ENCODE results near the gene SPPL2C. TPM values are rescaled to one million over a fixed set of nuclear protein-coding genes. Genes with fewer than 3 reads are reported as not detected.

SPPL2C gene
- total and polyA plus RNA-seq, 2 donors: not detected

GRCh38 chr17:45837187-45837586 is 7.5 kb upstream of the SPPL2C start:
- Histone ChIP-seq H3K27me3 (ENCODE audit: control insufficient read depth in 2 of 2, insufficient read depth in 1 of 2, low read length in 1 of 2) (peaks cover 0 to 15% of the 10 kb centered on the region in 2 donors), H3K9me3 (ENCODE audit: control insufficient read depth in 2 of 2, insufficient read depth in 1 of 2, low read length in 1 of 2) (no peaks in the 10 kb centered on the region)
- no peak for DNase-seq (ENCODE audit: low read depth in 6 of 9, low spot score in 9 of 9)

DNA sequence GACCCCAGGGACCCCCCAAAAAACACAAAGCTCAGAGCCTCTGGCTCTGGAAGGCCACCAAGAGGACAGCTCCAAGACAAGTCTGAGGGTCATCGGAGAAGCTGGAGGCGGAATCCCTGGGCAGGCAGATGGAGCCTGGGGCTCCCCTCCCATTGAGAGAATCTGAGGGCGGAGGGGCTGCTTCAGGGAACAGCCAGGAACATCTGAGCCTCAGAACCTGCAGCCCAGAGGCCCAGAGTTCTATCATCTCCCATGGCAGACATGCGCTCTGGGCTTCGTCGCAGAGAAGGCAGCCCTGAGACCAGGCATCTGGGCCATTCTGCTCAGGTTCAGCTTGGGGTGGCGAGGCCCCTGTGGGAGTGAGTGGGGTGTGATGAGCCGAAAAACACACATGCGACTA is 7.1 kb upstream of the SPPL2C start:
- no peak for DNase-seq (ENCODE audit: low read depth in 6 of 9, low spot score in 9 of 9)
- Histone ChIP-seq H3K27me3 (ENCODE audit: control insufficient read depth in 2 of 2, insufficient read depth in 1 of 2, low read length in 1 of 2) (peaks cover 0 to 15% of the 10 kb centered on the region in 2 donors), H3K4me3 (ENCODE audit: low read length in 2 of 2) (no peak overlapping the region), H3K4me1 (ENCODE audit: control insufficient read depth in 2 of 2, insufficient read depth in 2 of 2, low read length in 2 of 2) (no peaks in the 10 kb centered on the region), H3K36me3 (ENCODE audit: control insufficient read depth in 2 of 2, insufficient read depth in 2 of 2, low read length in 1 of 2) (no peaks in the 10 kb centered on the region), H3K9me3 (ENCODE audit: control insufficient read depth in 2 of 2, insufficient read depth in 1 of 2, low read length in 1 of 2) (no peaks in the 10 kb centered on the region), H3K27ac (ENCODE audit: low read depth in 1 of 2, low read length in 1 of 2) (no peak overlapping the region)
- 98% methylated on average over 9 of the region's 9 CpGs for WGBS

More at GRCh38 chr17:45837187-45837586, 7.5 kb upstream of the SPPL2C start:
- Histone ChIP-seq H3K4me1 (ENCODE audit: control insufficient read depth in 2 of 2, insufficient read depth in 2 of 2, low read length in 2 of 2) (no peaks in the 10 kb centered on the region), H3K4me3 (ENCODE audit: low read length in 2 of 2) (no peak overlapping the region), H3K27ac (ENCODE audit: low read depth in 1 of 2, low read length in 1 of 2) (no peak overlapping the region), H3K36me3 (ENCODE audit: control insufficient read depth in 2 of 2, insufficient read depth in 2 of 2, low read length in 1 of 2) (no peaks in the 10 kb centered on the region)
- WGBS: 75% methylated on average over 10 of the region's 10 CpGs

DNA sequence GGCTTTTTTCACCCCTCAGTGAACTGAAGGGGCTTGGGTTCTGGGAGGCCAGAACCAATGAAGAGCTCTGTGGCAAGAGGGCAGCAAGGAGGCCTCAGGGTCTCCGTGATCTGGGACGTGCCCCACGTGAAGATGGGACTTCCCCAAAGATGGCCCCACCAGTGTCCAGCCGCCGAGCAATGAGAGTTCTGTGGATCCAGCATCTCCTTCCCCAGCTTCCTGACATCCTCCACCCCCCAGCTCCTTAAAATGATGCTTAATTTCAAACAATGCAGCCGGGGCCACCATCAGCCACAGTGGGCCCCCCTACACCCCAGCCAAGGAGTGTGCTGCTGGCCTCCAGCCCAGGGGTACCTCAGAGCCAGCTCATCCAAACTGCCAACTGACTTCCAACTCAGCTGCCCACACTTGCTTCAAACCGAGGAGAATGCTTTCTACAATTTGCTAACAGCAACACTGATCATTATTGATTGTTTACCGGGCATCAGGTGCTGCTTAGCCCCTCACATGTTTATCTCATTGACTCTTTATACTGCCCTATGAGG is 5.9 kb upstream of the SPPL2C start:
- Histone ChIP-seq H3K4me1 (ENCODE audit: control insufficient read depth in 2 of 2, insufficient read depth in 2 of 2, low read length in 2 of 2) (no peaks in the 10 kb centered on the region), H3K27me3 (ENCODE audit: control insufficient read depth in 2 of 2, insufficient read depth in 1 of 2, low read length in 1 of 2) (peaks cover 0 to 15% of the 10 kb centered on the region in 2 donors), H3K9me3 (ENCODE audit: control insufficient read depth in 2 of 2, insufficient read depth in 1 of 2, low read length in 1 of 2) (no peaks in the 10 kb centered on the region), H3K4me3 (ENCODE audit: low read length in 2 of 2) (no peak overlapping the region), H3K27ac (ENCODE audit: low read depth in 1 of 2, low read length in 1 of 2) (no peak overlapping the region), H3K36me3 (ENCODE audit: control insufficient read depth in 2 of 2, insufficient read depth in 2 of 2, low read length in 1 of 2) (no peaks in the 10 kb centered on the region)
- DNase-seq (ENCODE audit: low read depth in 6 of 9, low spot score in 9 of 9): no peak
- 92% methylated on average over 8 of the region's 8 CpGs for WGBS

DNA sequence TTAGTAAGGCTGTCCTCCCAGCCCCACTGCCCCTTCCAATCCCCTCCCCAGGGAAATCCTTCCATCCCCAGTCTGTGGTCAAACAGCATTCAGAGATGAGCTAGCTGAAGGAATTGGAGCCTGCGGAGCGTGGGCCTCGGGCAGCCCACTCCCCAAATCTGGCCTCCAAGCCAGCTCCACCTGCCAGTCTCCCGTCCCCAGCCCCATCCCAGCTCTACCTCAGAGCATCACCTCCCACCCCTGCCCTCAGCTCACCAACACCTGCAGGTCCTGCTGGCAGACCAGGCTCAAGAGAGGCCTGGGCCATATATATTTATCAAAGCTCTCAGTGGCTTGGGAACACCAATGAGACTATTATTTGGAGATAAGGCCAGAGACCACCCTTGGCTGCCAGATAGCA is 5.2 kb upstream of the SPPL2C start:
- no peak for DNase-seq (ENCODE audit: low read depth in 6 of 9, low spot score in 9 of 9)
- Histone ChIP-seq H3K27me3 (ENCODE audit: control insufficient read depth in 2 of 2, insufficient read depth in 1 of 2, low read length in 1 of 2) (peaks cover 0 to 15% of the 10 kb centered on the region in 2 donors), H3K4me3 (ENCODE audit: low read length in 2 of 2) (no peak overlapping the region), H3K9me3 (ENCODE audit: control insufficient read depth in 2 of 2, insufficient read depth in 1 of 2, low read length in 1 of 2) (no peaks in the 10 kb centered on the region), H3K36me3 (ENCODE audit: control insufficient read depth in 2 of 2, insufficient read depth in 2 of 2, low read length in 1 of 2) (no peaks in the 10 kb centered on the region), H3K27ac (ENCODE audit: low read depth in 1 of 2, low read length in 1 of 2) (no peak overlapping the region), H3K4me1 (ENCODE audit: control insufficient read depth in 2 of 2, insufficient read depth in 2 of 2, low read length in 2 of 2) (no peaks in the 10 kb centered on the region)
- 98% methylated on average over 4 of the region's 4 CpGs for WGBS

DNA sequence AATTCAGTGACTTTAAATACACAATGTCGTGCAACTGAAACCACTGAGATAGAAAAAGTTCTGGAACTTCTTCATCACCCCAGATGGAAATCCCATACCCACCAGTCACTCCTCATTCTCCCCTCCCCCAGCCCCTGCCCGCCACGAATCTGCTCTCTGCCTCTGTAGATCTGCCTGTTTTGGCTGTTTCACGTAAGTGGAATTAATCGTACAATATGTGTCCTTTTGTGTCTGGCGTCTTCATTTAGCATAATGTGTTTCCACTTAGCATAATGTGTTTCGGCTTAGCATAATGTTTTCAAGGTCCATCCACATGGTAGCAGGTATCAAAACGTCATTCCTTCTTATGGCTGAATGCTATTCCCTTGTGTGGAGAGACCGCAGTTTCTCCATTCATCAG is 3.5 kb upstream of the SPPL2C start:
- no peaks in the 10 kb centered on the region for H3K4me1 ChIP-seq (ENCODE audit: control insufficient read depth in 2 of 2, insufficient read depth in 2 of 2, low read length in 2 of 2)
- no peaks in the 10 kb centered on the region for H3K9me3 ChIP-seq (ENCODE audit: control insufficient read depth in 2 of 2, insufficient read depth in 1 of 2, low read length in 1 of 2)
- DNase-seq (ENCODE audit: low read depth in 6 of 9, low spot score in 9 of 9): no peak
- WGBS: 90% methylated on average over 9 of the region's 9 CpGs
- H3K4me3 ChIP-seq (ENCODE audit: low read length in 2 of 2): no peak overlapping the region
- peaks cover 0 to 9% of the 10 kb centered on the region in 2 donors for H3K27me3 ChIP-seq (ENCODE audit: control insufficient read depth in 2 of 2, insufficient read depth in 1 of 2, low read length in 1 of 2)
- no peaks in the 10 kb centered on the region for H3K36me3 ChIP-seq (ENCODE audit: control insufficient read depth in 2 of 2, insufficient read depth in 2 of 2, low read length in 1 of 2)
- no peak overlapping the region for H3K27ac ChIP-seq (ENCODE audit: low read depth in 1 of 2, low read length in 1 of 2)

DNA sequence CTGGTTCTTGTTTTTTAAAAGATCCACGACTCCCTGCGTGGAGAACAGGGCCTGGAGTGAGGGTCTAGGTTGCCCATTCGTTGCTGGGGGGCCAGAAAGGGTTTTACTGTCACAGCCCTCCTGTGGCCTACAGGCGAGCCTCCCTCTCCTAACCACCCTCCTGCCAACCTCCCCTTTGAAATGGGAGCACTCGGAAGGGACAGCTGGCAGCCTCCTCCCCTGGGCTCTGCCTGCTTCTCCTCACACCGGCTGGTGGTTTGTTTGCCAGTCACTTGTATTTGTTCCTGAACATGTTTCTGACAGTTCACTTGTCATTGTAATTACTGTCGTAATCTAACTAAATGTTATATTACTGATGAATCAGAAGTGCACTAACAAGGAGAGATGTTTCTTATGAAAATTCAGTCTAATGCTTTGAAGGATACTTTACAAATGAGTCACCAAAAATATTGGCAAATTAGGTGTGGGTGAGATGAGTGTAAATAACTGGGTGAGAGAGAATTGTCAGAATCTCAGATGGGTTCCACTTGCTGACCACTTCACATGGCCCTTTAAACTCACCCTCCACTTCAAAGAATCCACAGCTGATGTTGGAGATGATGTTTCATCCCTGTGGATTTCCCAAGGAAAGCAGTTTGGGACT is 2.7 kb upstream of the SPPL2C start:
- Histone ChIP-seq H3K27ac (ENCODE audit: low read depth in 1 of 2, low read length in 1 of 2) (no peak overlapping the region), H3K27me3 (ENCODE audit: control insufficient read depth in 2 of 2, insufficient read depth in 1 of 2, low read length in 1 of 2) (peaks cover 0 to 8% of the 10 kb centered on the region in 2 donors), H3K4me1 (ENCODE audit: control insufficient read depth in 2 of 2, insufficient read depth in 2 of 2, low read length in 2 of 2) (no peaks in the 10 kb centered on the region), H3K4me3 (ENCODE audit: low read length in 2 of 2) (no peak overlapping the region), H3K9me3 (ENCODE audit: control insufficient read depth in 2 of 2, insufficient read depth in 1 of 2, low read length in 1 of 2) (no peaks in the 10 kb centered on the region), H3K36me3 (ENCODE audit: control insufficient read depth in 2 of 2, insufficient read depth in 2 of 2, low read length in 1 of 2) (no peaks in the 10 kb centered on the region)
- DNase-seq (ENCODE audit: low read depth in 6 of 9, low spot score in 9 of 9): no peak
- 79% methylated on average over 7 of the region's 7 CpGs for WGBS

GRCh38 chr17:45843722-45844121 is 959 bp upstream of the SPPL2C start:
- H3K9me3 ChIP-seq (ENCODE audit: control insufficient read depth in 2 of 2, insufficient read depth in 1 of 2, low read length in 1 of 2): no peaks in the 10 kb centered on the region
- peaks cover 0 to 5% of the 10 kb centered on the region in 2 donors for H3K27me3 ChIP-seq (ENCODE audit: control insufficient read depth in 2 of 2, insufficient read depth in 1 of 2, low read length in 1 of 2)
- 98% methylated on average over 4 of the region's 4 CpGs for WGBS
- no peaks in the 10 kb centered on the region for H3K36me3 ChIP-seq (ENCODE audit: control insufficient read depth in 2 of 2, insufficient read depth in 2 of 2, low read length in 1 of 2)
- H3K27ac ChIP-seq (ENCODE audit: low read depth in 1 of 2, low read length in 1 of 2): no peak overlapping the region
- H3K4me3 ChIP-seq (ENCODE audit: low read length in 2 of 2): no peak overlapping the region
- DNase-seq (ENCODE audit: low read depth in 6 of 9, low spot score in 9 of 9): no peak
- no peaks in the 10 kb centered on the region for H3K4me1 ChIP-seq (ENCODE audit: control insufficient read depth in 2 of 2, insufficient read depth in 2 of 2, low read length in 2 of 2)

DNA sequence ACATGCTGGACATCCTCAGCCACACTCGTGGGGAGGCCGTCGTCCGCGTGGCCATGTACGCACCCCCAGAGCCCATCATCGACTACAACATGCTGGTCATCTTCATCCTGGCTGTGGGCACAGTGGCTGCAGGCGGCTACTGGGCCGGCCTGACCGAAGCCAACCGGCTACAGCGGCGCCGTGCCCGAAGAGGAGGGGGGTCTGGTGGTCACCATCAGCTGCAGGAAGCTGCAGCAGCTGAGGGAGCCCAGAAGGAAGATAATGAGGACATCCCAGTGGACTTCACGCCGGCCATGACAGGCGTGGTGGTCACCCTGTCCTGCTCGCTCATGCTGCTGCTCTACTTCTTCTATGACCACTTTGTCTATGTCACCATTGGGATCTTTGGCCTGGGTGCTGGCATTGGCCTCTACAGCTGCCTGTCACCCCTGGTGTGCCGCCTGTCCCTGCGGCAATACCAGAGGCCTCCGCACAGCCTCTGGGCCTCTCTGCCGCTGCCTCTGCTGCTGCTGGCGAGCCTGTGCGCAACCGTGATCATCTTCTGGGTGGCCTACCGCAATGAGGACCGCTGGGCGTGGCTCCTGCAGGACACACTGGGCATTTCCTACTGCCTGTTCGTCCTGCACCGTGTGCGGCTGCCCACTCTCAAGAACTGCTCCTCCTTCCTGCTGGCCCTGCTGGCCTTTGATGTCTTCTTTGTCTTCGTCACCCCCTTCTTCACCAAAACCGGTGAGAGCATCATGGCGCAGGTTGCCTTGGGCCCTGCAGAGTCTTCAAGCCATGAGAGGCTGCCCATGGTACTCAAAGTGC is 900 bp downstream of the SPPL2C start:
- 96% methylated on average over 35 of the region's 35 CpGs for WGBS
- H3K27me3 ChIP-seq (ENCODE audit: control insufficient read depth in 2 of 2, insufficient read depth in 1 of 2, low read length in 1 of 2): peaks cover 0 to 10% of the 10 kb centered on the region in 2 donors
- no peaks in the 10 kb centered on the region for H3K9me3 ChIP-seq (ENCODE audit: control insufficient read depth in 2 of 2, insufficient read depth in 1 of 2, low read length in 1 of 2)
- no peak overlapping the region for H3K27ac ChIP-seq (ENCODE audit: low read depth in 1 of 2, low read length in 1 of 2)
- no peak for DNase-seq (ENCODE audit: low read depth in 6 of 9, low spot score in 9 of 9)
- H3K4me1 ChIP-seq (ENCODE audit: control insufficient read depth in 2 of 2, insufficient read depth in 2 of 2, low read length in 2 of 2): no peaks in the 10 kb centered on the region
- H3K4me3 ChIP-seq (ENCODE audit: low read length in 2 of 2): no peak overlapping the region
- H3K36me3 ChIP-seq (ENCODE audit: control insufficient read depth in 2 of 2, insufficient read depth in 2 of 2, low read length in 1 of 2): no peaks in the 10 kb centered on the region

GRCh38 chr17:45846223-45846622 is 1.5 kb downstream of the SPPL2C start:
- Histone ChIP-seq H3K4me3 (ENCODE audit: low read length in 2 of 2) (no peak overlapping the region), H3K27me3 (ENCODE audit: control insufficient read depth in 2 of 2, insufficient read depth in 1 of 2, low read length in 1 of 2) (peaks cover 0 to 16% of the 10 kb centered on the region in 2 donors), H3K9me3 (ENCODE audit: control insufficient read depth in 2 of 2, insufficient read depth in 1 of 2, low read length in 1 of 2) (no peaks in the 10 kb centered on the region), H3K36me3 (ENCODE audit: control insufficient read depth in 2 of 2, insufficient read depth in 2 of 2, low read length in 1 of 2) (no peaks in the 10 kb centered on the region), H3K27ac (ENCODE audit: low read depth in 1 of 2, low read length in 1 of 2) (no peak overlapping the region), H3K4me1 (ENCODE audit: control insufficient read depth in 2 of 2, insufficient read depth in 2 of 2, low read length in 2 of 2) (no peaks in the 10 kb centered on the region)
- no peak for DNase-seq (ENCODE audit: low read depth in 6 of 9, low spot score in 9 of 9)
- WGBS: 89% methylated on average over 10 of the region's 10 CpGs
